ENCODE data around the gene BRAP. TPM values are rescaled to one million over a fixed set of nuclear protein-coding genes. Genes with fewer than 3 reads are reported as not detected.
"Not testable (repeated sequence)": the region's sequence is repeated elsewhere in the genome, so short reads cannot be mapped to it uniquely, and the experiment has no call there.

The BRAP gene
- polyA plus RNA-seq, 1 donor from 2014 or later: 23.4 TPM

GRCh38 chr12:111655356-111655755 lies 30.4 kb downstream of the BRAP start:
- Histone ChIP-seq H3K4me3 (ENCODE audit: low read length) (no peak overlapping the region), H3K36me3 (ENCODE audit: insufficient read depth, low read length) (peaks cover 4% of the 10 kb centered on the region), H3K27me3 (ENCODE audit: insufficient read depth, low read depth, low read length) (no peaks in the 10 kb centered on the region), H2AFZ (ENCODE audit: low read depth, low read length) (no peak overlapping the region), H3K9ac (ENCODE audit: low read length) (no peak overlapping the region), H4K20me1 (ENCODE audit: insufficient read depth) (no peaks in the 10 kb centered on the region), H3K9me2 (ENCODE audit: insufficient read depth, low read length) (no peaks in the 10 kb centered on the region), H3K9me3 (ENCODE audit: low read length) (no peaks in the 10 kb centered on the region), H3K4me2 (ENCODE audit: low read length) (no peak overlapping the region), H3K79me2 (replicated peaks; ENCODE audit: insufficient read depth, low read length) (no peaks in the 10 kb centered on the region), H3F3A (ENCODE audit: insufficient read depth, low read length, poor library complexity, severe bottlenecking) (no peaks in the 10 kb centered on the region), H3K27ac (ENCODE audit: low read length) (no peak overlapping the region)
- TF ChIP-seq POLR2AphosphoS5 (IDR thresholded peaks at IDR 0.05) (no peak), REST (IDR thresholded peaks at IDR 0.05; ENCODE audit: borderline replicate concordance) (no peak), EZH2 (IDR thresholded peaks at IDR 0.05; ENCODE audit: borderline replicate concordance, insufficient read depth, low read length, poor library complexity, severe bottlenecking) (no peak)

- Histone ChIP-seq H3K79me2 (replicated peaks; ENCODE audit: insufficient read depth, low read length) (no peaks in the 10 kb centered on the region), H3K9me2 (ENCODE audit: insufficient read depth, low read length) (no peaks in the 10 kb centered on the region), H3K4me3 (ENCODE audit: low read length) (no peak overlapping the region), H3F3A (ENCODE audit: insufficient read depth, low read length, poor library complexity, severe bottlenecking) (no peaks in the 10 kb centered on the region), H3K27me3 (ENCODE audit: insufficient read depth, low read depth, low read length) (no peaks in the 10 kb centered on the region), H4K20me1 (ENCODE audit: insufficient read depth) (no peaks in the 10 kb centered on the region), H3K9ac (ENCODE audit: low read length) (no peak overlapping the region), H2AFZ (ENCODE audit: low read depth, low read length) (no peak overlapping the region), H3K4me2 (ENCODE audit: low read length) (no peak overlapping the region), H3K9me3 (ENCODE audit: low read length) (no peaks in the 10 kb centered on the region), H3K36me3 (ENCODE audit: insufficient read depth, low read length) (peaks cover 4% of the 10 kb centered on the region), H3K27ac (ENCODE audit: low read length) (no peak overlapping the region)
- no peak for TF ChIP-seq TAF1 (IDR thresholded peaks at IDR 0.05; ENCODE audit: low read depth)
- no peak for TF ChIP-seq EP300 (conservative IDR thresholded peaks at IDR 0.05; ENCODE audit: poor library complexity, severe bottlenecking)
- no peak for TF ChIP-seq REST (IDR thresholded peaks at IDR 0.05; ENCODE audit: borderline replicate concordance)
- no peak for TF ChIP-seq RAD21 (conservative IDR thresholded peaks at IDR 0.05)
Measured at GRCh38 chr12:111653596-111653995, 32.2 kb downstream of the BRAP start.

- H3K4me2 ChIP-seq (ENCODE audit: low read length); H3K36me3 ChIP-seq (ENCODE audit: insufficient read depth, low read length): not testable (repeated sequence)
Measured at GRCh38 chr12:111652530-111652929, 33.2 kb downstream of the BRAP start.

More at GRCh38 chr12:111652530-111652929, 33.2 kb downstream of the BRAP start:
- not testable (repeated sequence) for H3F3A ChIP-seq (ENCODE audit: insufficient read depth, low read length, poor library complexity, severe bottlenecking); H3K9ac ChIP-seq (ENCODE audit: low read length); H3K27me3 ChIP-seq (ENCODE audit: insufficient read depth, low read depth, low read length); H3K27ac ChIP-seq (ENCODE audit: low read length); H2AFZ ChIP-seq (ENCODE audit: low read depth, low read length); H3K9me2 ChIP-seq (ENCODE audit: insufficient read depth, low read length); H3K9me3 ChIP-seq (ENCODE audit: low read length); H3K79me2 ChIP-seq (replicated peaks; ENCODE audit: insufficient read depth, low read length); H4K20me1 ChIP-seq (ENCODE audit: insufficient read depth); H3K4me3 ChIP-seq (ENCODE audit: low read length)

Data from neural cell (in vitro differentiated cells).